BLaER1 (cell line): ENCODE data around the gene FAM83E.

Experiments used
- H3K27ac ChIP-seq: shearing (Covaris generic); formaldehyde crosslinking; 2 replicates; pipeline ENCODE4 v1.8.1; 2022
- H3K27me3 ChIP-seq: shearing (Covaris generic); formaldehyde crosslinking; 2 replicates; pipeline ENCODE4 v1.8.1; 2022
- H3K36me3 ChIP-seq: shearing (Covaris generic); formaldehyde crosslinking; 2 replicates; pipeline ENCODE4 v1.8.1; 2022
- H3K4me1 ChIP-seq: shearing (Covaris generic); formaldehyde crosslinking; 2 replicates; pipeline ENCODE4 v1.8.1; 2022
- H3K4me2 ChIP-seq: shearing (Covaris generic); formaldehyde crosslinking; 2 replicates; pipeline ENCODE4 v1.8.1; 2022
- H3K4me3 ChIP-seq: shearing (Covaris generic); formaldehyde crosslinking; 2 replicates; pipeline ENCODE4 v1.8.1; 2022
- H3K9ac ChIP-seq: shearing (Covaris generic); formaldehyde crosslinking; 2 replicates; pipeline ENCODE4 v1.8.1; 2022
- H3K9me3 ChIP-seq: shearing (Covaris generic); formaldehyde crosslinking; 2 replicates; pipeline ENCODE4 v1.8.1; 2022
- H4K20me1 ChIP-seq: shearing (Covaris generic); formaldehyde crosslinking; 2 replicates; pipeline ENCODE4 v1.8.1; 2022
- Cebpa-rat ChIP-seq: shearing (Covaris generic); IDR thresholded peaks from 2 replicates; pipeline ENCODE4 v1.8.1; 2022

Gene FAM83E

DNA sequence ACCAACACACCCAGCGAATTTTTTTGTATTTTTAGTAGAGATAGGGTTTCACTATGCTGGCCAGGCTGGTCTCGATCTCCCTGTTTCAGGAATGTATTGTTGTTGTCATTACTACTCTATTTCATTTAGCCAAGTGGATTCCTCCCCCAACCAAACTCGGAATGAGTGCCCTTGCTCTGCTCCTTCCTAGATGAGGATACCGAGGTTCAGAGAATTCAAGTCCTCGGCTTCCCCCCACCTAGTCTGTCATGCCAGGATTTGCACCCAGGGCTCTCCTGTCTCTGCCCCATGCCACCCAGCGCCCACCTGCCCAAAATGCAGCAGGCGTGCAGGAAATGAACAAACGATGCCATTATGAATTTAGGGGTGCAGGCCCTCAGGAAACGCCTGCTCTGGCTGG lies 11.9 kb downstream of the FAM83E start:
- Histone ChIP-seq H3K36me3 (peaks cover 7% of the 10 kb centered on the region; the same call in 1 of the 2 replicates), H3K9ac (no peak overlapping the region), H3K9me3 (no peaks in the 10 kb centered on the region), H3K4me3 (no peak overlapping the region), H3K4me2 (no peak overlapping the region), H4K20me1 (no peaks in the 10 kb centered on the region), H3K27me3 (no peaks in the 10 kb centered on the region), H3K27ac (no peak overlapping the region), H3K4me1 (peaks cover 13% of the 10 kb centered on the region)
- no peak for TF ChIP-seq Cebpa-rat

GRCh38 chr19:48600679-48601417 lies 14.0 kb downstream of the FAM83E start:
- H3K36me3 ChIP-seq = peaks cover 7% of the 10 kb centered on the region; the same call in 1 of the 2 replicates
- H3K9me3 ChIP-seq = no peaks in the 10 kb centered on the region
- no peaks in the 10 kb centered on the region for H3K27me3 ChIP-seq
- H3K4me1 ChIP-seq = peaks cover 33% of the 10 kb centered on the region
- H3K4me2 ChIP-seq = no peak overlapping the region
- no peak overlapping the region for H3K27ac ChIP-seq
- no peak for TF ChIP-seq Cebpa-rat
- no peaks in the 10 kb centered on the region for H4K20me1 ChIP-seq
- H3K9ac ChIP-seq = no peak overlapping the region
- no peak overlapping the region for H3K4me3 ChIP-seq

DNA sequence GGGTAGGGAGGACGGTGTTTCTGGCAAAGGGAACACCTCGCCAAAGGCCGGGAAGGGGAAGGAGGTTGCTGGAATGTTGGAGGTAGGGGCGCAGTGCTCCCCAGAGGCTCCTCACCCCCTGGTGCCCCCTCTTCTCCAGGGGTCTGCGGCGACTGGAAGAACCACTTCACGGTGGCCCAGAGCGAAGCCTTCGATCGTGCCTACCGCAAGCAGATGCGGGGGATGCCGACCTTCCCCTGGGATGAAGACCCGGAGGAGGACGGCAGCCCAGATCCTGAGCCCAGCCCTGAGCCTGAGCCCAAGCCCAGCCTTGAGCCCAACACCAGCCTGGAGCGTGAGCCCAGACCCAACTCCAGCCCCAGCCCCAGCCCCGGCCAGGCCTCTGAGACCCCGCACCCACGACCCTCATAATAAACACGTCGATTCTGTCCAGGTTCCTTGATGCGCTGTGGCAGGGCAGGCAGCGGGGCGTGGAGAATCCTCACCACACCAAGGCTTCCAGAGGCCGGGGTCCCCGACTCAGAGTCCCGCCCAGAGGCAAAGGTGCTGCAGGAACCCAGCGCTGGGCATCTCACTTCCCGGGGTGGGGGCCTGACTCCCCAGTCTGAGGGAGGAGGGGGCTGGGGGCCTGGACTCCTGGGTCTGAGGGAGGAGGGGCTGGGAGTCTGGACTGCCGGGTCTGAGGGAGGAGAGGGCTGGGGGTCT lies 15.7 kb downstream of the FAM83E start:
- Histone ChIP-seq H4K20me1 (no peaks in the 10 kb centered on the region), H3K4me2 (peak overlapping the region; percentile 46), H3K27me3 (no peaks in the 10 kb centered on the region), H3K4me1 (peaks cover 35% of the 10 kb centered on the region), H3K4me3 (no peak overlapping the region), H3K9me3 (no peaks in the 10 kb centered on the region), H3K36me3 (peaks cover 7% of the 10 kb centered on the region; the same call in 1 of the 2 replicates), H3K27ac (no peak overlapping the region), H3K9ac (no peak overlapping the region)
- no peak for TF ChIP-seq Cebpa-rat

DNA sequence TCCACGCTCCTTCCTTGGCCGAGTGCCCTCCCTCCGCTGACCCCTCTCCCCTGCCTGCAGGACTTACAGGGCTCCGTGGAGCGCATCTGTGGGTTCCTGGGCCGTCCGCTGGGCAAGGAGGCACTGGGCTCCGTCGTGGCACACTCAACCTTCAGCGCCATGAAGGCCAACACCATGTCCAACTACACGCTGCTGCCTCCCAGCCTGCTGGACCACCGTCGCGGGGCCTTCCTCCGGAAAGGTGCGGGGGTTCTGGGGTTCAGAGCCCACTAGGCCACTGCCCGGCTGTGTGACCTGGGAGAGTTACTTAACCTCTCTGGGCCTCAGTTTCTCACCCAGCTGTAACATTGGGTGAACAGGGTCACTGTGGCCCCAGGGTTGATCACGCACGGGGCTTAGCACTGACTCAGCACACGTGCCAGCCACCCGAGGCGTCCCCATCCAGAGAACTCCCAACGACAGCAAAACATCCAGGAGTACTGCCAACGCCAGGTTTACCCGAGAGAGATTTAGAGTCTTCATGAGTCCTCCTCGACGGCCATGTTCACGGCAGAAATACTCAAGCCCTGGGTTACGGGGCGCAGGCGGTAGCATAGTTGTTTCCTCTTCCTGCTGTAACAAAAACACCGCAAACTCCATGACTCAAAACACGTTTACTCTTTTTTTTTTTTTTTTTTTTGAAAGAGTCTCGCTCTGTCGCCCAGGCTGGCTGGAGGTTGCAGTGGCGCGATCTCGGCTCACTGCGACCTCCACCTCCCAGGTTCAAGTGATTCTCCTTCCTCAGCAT lies 18.0 kb downstream of the FAM83E start:
- Histone ChIP-seq H3K4me1 (peaks cover 47% of the 10 kb centered on the region), H3K4me2 (peak overlapping the region; percentile 63), H3K27me3 (no peaks in the 10 kb centered on the region), H3K36me3 (no peaks in the 10 kb centered on the region), H3K9me3 (no peaks in the 10 kb centered on the region), H4K20me1 (no peaks in the 10 kb centered on the region), H3K4me3 (no peak overlapping the region), H3K9ac (no peak overlapping the region), H3K27ac (peak overlapping the region; percentile 61)
- TF ChIP-seq Cebpa-rat = no peak

DNA sequence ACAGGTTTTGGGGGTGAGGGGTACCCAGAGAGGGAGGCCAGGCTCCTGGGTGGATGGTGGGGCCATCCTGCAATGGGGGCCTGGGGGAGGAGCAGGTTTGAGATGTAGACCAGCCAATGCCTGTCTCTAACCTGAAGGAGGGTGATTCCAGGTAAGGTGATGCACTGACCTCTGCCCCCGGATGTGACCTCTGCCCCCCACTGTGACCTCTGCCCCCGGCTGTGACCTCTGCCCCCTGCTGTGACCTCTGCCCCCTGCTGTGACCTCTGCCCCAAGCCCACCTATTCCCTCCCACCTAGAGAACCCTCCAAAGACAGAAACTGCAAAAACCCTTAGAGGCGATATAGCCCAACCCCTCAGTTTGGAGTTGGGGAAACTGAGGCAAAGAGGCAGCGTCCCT lies 18.6 kb downstream of the FAM83E start:
- Histone ChIP-seq H3K9ac (no peak overlapping the region), H3K4me3 (no peak overlapping the region), H3K4me2 (peak overlapping the region; percentile 63; the same call in 1 of the 2 replicates), H3K27me3 (no peaks in the 10 kb centered on the region), H3K9me3 (no peaks in the 10 kb centered on the region), H3K27ac (no peak overlapping the region; the same call in 1 of the 2 replicates), H3K4me1 (peaks cover 53% of the 10 kb centered on the region), H4K20me1 (no peaks in the 10 kb centered on the region), H3K36me3 (no peaks in the 10 kb centered on the region)
- TF ChIP-seq Cebpa-rat = no peak

DNA sequence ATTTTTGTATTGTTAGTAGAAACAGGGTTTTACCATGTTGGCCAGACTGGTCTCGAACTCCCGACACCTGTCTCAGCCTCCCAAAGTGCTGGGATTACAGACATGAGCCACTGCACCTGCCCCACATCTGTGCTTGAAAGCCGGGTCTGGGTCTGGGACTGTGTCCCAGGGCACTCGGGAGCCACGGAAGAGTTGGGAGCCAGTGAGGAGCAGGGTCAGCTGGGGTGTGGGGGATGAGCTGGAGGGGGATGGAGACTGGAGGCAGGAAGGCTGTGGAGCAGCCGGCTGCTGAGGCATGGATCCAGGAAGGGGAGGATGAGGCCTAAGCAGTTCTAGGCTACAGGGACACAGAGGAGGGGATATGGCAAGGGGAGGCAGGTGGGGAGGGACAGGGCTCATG lies 19.0 kb downstream of the FAM83E start:
- Histone ChIP-seq H3K4me3 (no peak overlapping the region), H3K9me3 (no peaks in the 10 kb centered on the region), H3K36me3 (no peaks in the 10 kb centered on the region), H3K27me3 (no peaks in the 10 kb centered on the region), H3K4me1 (peaks cover 55% of the 10 kb centered on the region), H4K20me1 (no peaks in the 10 kb centered on the region), H3K9ac (no peak overlapping the region), H3K4me2 (peak overlapping the region; percentile 63; the same call in 1 of the 2 replicates), H3K27ac (no peak overlapping the region)
- TF ChIP-seq Cebpa-rat = no peak

GRCh38 chr19:48595171-48595570 lies 19.7 kb downstream of the FAM83E start:
- H3K4me1 ChIP-seq = peaks cover 55% of the 10 kb centered on the region
- TF ChIP-seq Cebpa-rat = no peak
- H3K9ac ChIP-seq = no peak overlapping the region
- no peaks in the 10 kb centered on the region for H3K36me3 ChIP-seq
- H3K27ac ChIP-seq = no peak overlapping the region
- no peaks in the 10 kb centered on the region for H3K27me3 ChIP-seq
- H3K9me3 ChIP-seq = no peaks in the 10 kb centered on the region
- H3K4me2 ChIP-seq = no peak overlapping the region; the same call in 1 of the 2 replicates
- no peak overlapping the region for H3K4me3 ChIP-seq
- no peaks in the 10 kb centered on the region for H4K20me1 ChIP-seq

DNA sequence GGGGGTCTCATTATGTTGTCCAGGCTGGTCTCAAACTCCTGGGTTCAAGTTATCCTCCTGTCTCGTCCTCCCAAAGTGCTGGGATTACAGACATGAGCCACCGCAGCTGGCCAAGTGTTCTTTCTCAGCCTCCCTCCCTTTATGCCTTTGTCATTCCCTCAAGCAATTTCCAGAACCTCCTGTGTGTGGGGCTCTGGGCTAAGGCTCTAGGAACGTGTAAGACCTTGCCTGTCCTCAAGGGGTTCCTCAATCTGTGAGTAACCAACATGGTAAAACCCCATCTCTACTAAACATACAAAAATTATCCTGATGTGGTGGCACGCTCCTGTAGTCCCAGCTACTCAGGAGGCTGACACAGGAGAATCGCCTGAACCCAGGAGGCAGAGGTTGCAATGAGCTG lies 23.9 kb downstream of the FAM83E start:
- Histone ChIP-seq H3K4me1 (peaks cover 24% of the 10 kb centered on the region), H3K4me2 (peak overlapping the region; percentile 30; the same call in 1 of the 2 replicates), H3K9ac (no peak overlapping the region), H3K36me3 (no peaks in the 10 kb centered on the region), H4K20me1 (no peaks in the 10 kb centered on the region), H3K27me3 (no peaks in the 10 kb centered on the region), H3K4me3 (no peak overlapping the region), H3K27ac (no peak overlapping the region), H3K9me3 (no peaks in the 10 kb centered on the region)
- no peak for TF ChIP-seq Cebpa-rat

DNA sequence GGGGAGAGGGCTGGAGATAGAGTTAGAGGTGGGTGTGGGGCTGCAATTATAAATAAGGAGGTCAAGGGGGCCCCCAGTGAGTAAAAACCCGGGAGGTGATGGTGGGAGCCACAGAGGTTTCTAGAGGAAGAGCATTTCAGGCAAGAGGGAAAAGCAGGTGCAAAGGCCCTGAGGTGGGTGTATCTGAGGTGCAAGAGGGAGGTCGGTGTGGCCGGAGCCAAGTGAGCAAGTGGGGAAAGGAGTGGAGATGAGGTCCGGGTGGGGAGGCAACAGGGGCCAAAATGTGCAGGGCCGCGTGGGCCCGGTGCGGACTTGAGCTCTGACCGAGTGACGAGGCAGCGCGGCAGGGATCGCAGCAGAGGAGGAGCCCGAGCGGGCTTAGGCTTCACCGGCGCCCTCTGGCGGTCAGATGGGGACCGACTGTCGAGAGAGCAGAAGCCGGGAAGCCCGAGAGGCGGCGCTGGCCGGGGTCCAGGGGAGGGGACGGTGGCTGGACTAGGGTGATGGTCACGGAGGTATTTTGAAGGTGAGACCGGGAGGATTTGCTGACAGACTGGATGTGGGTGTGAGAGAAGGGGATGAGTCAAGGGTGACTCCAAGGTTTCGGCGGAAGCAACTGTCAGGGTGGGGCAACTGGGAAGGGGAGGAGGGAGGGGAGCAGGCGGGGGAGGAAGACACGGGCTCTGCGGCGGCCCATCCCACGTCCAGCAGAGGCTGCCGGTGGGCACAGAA lies 26.0 kb downstream of the FAM83E start:
- Histone ChIP-seq H3K9ac (no peak overlapping the region; the same call in 1 of the 2 replicates), H3K9me3 (no peaks in the 10 kb centered on the region), H3K27me3 (no peaks in the 10 kb centered on the region), H3K4me1 (peaks cover 24% of the 10 kb centered on the region), H3K4me2 (peak overlapping the region; percentile 24), H3K4me3 (peak overlapping the region; percentile 52), H4K20me1 (no peaks in the 10 kb centered on the region), H3K36me3 (no peaks in the 10 kb centered on the region), H3K27ac (no peak overlapping the region)
- no peak for TF ChIP-seq Cebpa-rat
